GM23338 (cell line): ENCODE data around the gene NFAT5.

Experiments
- CTCF ChIP-seq, 2 experiments: fragments of 200-600 bp in 1 of 2; sonication (generic) in 1 of 2; conservative IDR thresholded peaks; 2 replicates each; pipeline versions ENCODE4 v1.5.1 to v1.6.1; 2016 to 2017; ENCODE audit warnings: antibody characterized with exemption in 2 of 2, low read depth in 2 of 2, mild to moderate bottlenecking in 2 of 2, moderate library complexity in 1 of 2
- EZH2phosphoT487 ChIP-seq: fragments of 200-600 bp; sonication (generic); IDR thresholded peaks from one replicate; pipeline ENCODE4 v1.8.1; 2018; ENCODE audit warnings: antibody characterized with exemption; ENCODE audit not compliant: unreplicated experiment
- REST ChIP-seq: IDR thresholded peaks from one replicate; pipeline ENCODE4 v1.6.1; 2018; ENCODE audit warnings: antibody characterized with exemption; ENCODE audit not compliant: unreplicated experiment

DNA sequence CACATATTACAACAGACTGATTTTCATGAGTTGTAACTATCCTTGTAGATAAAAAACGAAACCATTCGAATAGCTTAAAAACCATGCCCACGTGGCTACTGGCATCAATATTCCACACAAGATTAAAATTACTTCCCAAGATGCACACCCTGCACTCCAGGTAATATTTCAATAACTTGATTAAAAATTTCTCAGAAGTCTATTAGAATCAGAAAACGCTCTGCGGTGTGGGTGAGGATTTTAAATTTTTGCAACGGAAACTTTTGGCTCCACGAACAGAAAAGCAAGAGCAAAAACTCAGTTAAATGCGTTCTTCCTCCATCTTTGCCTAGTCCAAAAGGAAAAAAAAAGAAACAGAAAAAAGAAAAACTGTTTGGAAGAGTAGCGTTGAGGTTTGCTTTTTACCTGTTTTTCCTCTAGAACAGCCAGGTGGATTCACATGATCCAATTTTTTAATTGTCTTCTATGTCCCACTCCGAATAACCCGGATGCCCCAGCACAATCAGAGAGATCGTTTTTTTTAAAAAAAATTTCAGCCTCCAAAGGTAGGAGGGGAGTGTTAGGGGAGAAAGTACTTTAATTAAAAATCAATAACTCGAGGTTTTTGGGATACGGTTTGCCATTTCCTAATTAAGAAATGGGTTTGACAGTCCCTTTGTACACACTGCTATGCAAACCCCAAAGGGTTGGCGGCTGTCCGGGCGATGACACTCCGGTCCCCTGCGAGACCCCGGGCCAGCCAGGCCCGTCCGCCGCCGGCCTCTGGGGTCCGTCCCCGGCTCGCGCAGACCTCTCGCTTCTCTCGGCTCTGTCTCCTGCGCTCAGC is 708 bp upstream of the NFAT5 start:
- TF ChIP-seq CTCF (conservative IDR thresholded peaks at IDR 0.05; ENCODE audit: low read depth in 2 of 2), result no peak
- no peak for TF ChIP-seq EZH2phosphoT487
- no peak for TF ChIP-seq REST
